T-helper 1 cell (primary cell): ENCODE results near the gene APPBP2.
"Not testable (repeated sequence)": the region's sequence is repeated elsewhere in the genome, so short reads cannot be mapped to it uniquely, and the experiment has no call there.

ENCODE experiments used
- DNase-seq, 5 donors: peaks; one replicate each; pipeline ENCODE4 v3.0.0-alpha.2; 2012 to 2020

The APPBP2 gene

DNA sequence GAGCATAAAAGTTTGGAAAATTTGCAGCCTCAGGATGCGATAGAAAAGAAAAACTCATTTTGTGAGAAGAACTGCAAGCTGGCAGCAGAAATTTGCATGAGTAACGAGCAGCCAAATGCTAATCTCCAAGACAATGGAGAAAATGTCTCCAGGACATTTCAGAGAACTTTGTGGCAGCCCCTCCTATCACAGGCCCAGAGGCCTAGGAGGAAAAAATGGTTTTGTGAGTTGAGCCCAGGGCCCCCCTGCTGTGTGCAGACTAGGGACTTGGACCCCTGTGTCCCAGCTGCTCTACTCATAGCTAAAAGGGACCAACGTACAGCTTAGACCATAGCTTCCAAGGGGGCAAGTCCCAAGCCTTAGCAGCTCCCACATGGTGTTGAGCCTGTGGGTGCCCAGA, 34.3 kb downstream of the APPBP2 start:
- DNase-seq, result no peak

DNA sequence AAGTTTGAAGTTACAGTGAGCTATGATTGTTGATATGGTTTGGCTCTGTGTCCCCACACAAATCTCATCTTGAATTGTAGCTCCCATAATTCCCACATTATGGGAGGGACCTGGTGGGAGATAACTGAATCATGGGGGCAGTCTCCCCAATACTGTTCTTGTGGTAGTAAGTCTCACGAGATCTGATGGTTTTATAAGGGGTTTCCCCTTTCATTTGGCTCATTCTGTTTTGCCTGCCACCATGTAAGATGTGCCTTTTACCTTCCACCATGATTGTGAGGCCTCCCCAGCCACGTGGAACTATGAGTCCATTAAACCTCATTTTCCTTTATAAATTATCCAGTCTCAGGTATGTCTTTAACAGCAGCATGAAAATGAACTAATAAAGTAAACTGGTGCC, 35.4 kb downstream of the APPBP2 start:
- DNase-seq, result not testable (repeated sequence)

DNA sequence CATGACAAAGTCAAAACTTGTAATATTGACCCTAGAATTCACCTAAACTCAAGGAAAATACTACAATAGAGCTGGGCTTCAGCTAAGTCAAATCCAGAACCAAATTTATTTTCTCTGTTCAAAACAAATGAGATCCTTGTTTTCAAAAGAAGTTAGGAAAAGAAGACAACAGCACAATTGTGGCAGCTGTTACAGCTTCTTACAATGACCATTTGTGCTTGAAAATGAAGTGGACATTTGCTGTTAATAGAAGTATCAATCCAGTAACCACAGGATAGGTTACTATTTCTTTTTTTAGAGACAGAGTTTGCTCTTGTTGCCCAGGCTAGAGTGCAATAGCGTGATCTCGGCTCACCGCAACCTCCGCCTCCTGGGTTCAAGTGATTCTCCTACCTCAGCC, 44.4 kb downstream of the APPBP2 start:
- DNase-seq, result no peak

- no peak for DNase-seq
Observed at GRCh38 chr17:60473788-60474187, 52.3 kb downstream of the APPBP2 start.

GRCh38 chr17:60472449-60472848, 53.6 kb downstream of the APPBP2 start:
- DNase-seq, result no peak

DNA sequence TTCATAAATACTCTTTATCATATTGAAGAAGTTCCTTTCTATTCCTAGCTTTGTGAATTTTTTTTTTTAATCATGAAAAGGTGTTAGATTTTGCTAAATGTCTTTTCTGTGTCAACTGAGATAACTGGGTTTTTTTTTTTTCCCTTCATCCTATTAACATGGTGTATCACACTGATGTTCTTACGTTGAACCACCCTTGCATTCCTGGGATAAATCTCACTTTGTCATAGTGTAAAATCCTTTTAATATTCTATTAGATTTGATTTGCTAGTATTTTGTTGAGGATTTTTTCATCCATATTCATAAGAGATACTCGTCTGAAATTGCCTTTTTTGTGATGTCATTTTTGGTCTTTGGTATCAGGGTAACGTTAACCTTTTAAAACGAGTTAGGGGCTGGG, 54.6 kb downstream of the APPBP2 start:
- DNase-seq, result no peak

- no peak for DNase-seq
Observed at GRCh38 chr17:60468371-60468770, 57.7 kb downstream of the APPBP2 start.

- DNase-seq, result no peak
Observed at GRCh38 chr17:60464343-60464742, 61.7 kb downstream of the APPBP2 start.

DNA sequence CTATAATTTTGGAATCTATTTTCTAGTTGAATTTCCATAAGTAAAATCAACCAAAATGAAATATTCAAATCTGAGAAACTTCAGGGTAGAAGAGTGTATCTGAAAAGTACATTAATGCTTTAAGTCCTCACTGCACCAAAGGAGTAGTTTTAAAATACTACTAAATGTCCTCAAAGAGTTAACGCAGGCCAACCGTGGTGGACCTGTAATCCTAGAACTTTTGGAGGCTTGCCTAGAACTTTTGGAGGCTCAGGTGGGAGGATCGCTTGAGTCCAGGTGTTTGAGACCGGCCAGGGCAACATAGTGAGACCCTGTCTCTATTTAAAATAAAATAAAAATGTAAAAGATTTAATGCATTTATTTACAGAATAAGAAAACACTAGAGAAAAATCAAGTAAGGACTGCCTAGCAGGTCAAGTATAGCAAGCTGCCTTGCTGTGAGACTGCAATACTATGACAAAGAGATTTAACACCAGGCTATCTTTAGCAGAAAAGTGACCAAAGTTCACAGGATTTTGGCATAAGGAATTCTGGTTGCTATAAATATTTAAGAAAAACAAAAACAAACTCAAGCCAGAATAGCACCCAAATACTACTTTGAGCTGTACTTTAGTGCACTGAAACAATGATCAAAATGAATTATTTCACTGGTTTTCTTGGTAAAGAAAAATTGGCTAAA, 62.7 kb downstream of the APPBP2 start:
- DNase-seq, result no peak

DNA sequence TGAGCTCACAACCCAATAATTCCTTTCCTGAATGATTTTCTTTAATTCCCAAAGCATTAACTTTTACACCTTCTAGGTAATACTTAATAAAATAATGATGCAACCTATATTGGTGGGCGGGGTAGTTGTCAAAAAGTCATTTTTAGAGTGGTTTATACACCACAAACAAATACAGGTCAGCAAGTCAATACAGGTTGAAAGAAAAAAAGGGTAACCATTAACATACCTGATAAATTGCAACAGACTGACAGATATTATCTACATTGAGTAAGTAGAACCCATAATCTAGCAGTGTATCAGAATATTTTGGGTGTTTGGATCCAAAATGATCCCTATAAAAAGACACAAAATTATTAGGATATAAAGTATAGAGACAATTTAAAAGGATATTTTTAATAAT, 64.5 kb downstream of the APPBP2 start:
- no peak for DNase-seq

GRCh38 chr17:60457148-60457547, 68.9 kb downstream of the APPBP2 start:
- DNase-seq, result no peak

DNA sequence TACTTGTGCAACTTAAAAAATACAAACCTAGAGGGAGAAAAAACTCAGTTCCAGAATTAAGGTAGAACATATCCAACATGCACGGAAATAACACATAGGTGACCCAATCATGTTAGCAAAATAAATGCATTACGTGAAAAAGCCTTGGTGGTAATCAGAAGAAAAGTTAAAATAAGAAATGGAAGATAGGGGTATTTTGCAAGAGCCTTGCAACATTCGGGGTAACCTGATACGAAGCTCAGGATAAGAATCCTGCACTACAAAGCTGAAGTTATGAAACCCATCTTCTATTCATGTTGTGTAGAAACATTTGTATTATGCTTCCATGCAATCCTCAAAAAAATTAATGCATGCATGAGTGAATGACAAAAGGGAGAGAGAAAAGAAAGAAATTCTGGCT, 70.7 kb downstream of the APPBP2 start:
- DNase-seq, result no peak

DNA sequence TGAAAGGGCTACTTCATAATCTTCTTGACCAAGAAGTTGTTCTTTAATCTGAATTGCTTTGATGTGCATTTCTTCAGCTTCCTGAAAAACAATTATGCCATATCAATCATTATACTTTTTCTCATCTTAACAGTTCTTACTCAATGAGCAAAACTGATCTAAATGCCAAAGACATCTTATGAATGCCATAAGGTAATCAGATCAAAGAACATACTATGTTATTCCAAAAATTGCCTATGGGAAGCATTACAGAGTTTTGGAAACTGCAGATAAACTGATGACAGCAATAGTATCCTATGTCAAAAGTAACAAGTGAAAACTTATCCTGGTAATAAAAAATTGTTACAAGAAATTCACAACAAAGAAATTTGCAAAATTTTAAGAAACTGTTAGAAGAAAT, 74.1 kb downstream of the APPBP2 start:
- no peak for DNase-seq

- DNase-seq, result no peak
Observed at GRCh38 chr17:60451071-60451470, 75.0 kb downstream of the APPBP2 start.

- DNase-seq, result no peak
Observed at GRCh38 chr17:60447375-60447774, 78.7 kb downstream of the APPBP2 start.

GRCh38 chr17:60445144-60445543, 80.9 kb downstream of the APPBP2 start:
- DNase-seq, result no peak

- DNase-seq, result no peak
Observed at GRCh38 chr17:60443713-60444112, 82.3 kb downstream of the APPBP2 start.

GRCh38 chr17:60442271-60443173, 83.5 kb downstream of the APPBP2 start:
- no peak for DNase-seq

- no peak for DNase-seq
Observed at GRCh38 chr17:60439501-60439900, 86.5 kb downstream of the APPBP2 start.

- no peak for DNase-seq
Observed at GRCh38 chr17:60436676-60437075, 89.4 kb downstream of the APPBP2 start.

- DNase-seq, result peak in 4 of 5 donors; percentile 22 to 50 (median 40)
Observed at GRCh38 chr17:60435244-60436167, 90.5 kb downstream of the APPBP2 start.

- DNase-seq, result not testable (repeated sequence)
Observed at GRCh38 chr17:60433021-60433997, 92.7 kb downstream of the APPBP2 start.
